ENCODE measurements around the gene PCDH1.

PCDH1 gene

GRCh38 chr5:141889282-141889871 is 11.2 kb upstream of the PCDH1 start:
- no peak overlapping the region for H2AFZ ChIP-seq (ENCODE audit: low read length)
- H3F3A ChIP-seq (ENCODE audit: insufficient read depth, low read length), result no peaks in the 10 kb centered on the region
- no peaks in the 10 kb centered on the region for H3K4me1 ChIP-seq (ENCODE audit: insufficient read depth, low read length, severe bottlenecking)
- H3K36me3 ChIP-seq (ENCODE audit: insufficient read depth, low read length), result no peaks in the 10 kb centered on the region
- no peak overlapping the region for H3K27ac ChIP-seq (ENCODE audit: low read depth, low read length, poor library complexity, severe bottlenecking)
- H3K4me3 ChIP-seq (ENCODE audit: low read depth, low read length, poor library complexity, severe bottlenecking), result no peak overlapping the region
- H4K20me1 ChIP-seq (ENCODE audit: insufficient read depth, low read length), result no peaks in the 10 kb centered on the region
- H3K27me3 ChIP-seq (ENCODE audit: insufficient read depth, low read length), result 0 out of 2 replicates have a peak, but pooled peaks cover under 1% of the 10 kb centered on the region
- H3K9me2 ChIP-seq (ENCODE audit: low read depth, low read length), result no peaks in the 10 kb centered on the region
- TF ChIP-seq CTCF (IDR thresholded peaks at IDR 0.05; ENCODE audit: low read length) (peak; percentile 53), EZH2 (IDR thresholded peaks at IDR 0.05; ENCODE audit: borderline replicate concordance, low read length) (no peak)
- no peak overlapping the region for H3K4me2 ChIP-seq (ENCODE audit: low read length)
- H3K9ac ChIP-seq (ENCODE audit: low read length), result no peak overlapping the region
- H3K9me3 ChIP-seq (ENCODE audit: low read length), result no peaks in the 10 kb centered on the region
- H3K79me2 ChIP-seq (ENCODE audit: insufficient read depth, low read length), result no peaks in the 10 kb centered on the region

GRCh38 chr5:141883892-141884318 is 5.7 kb upstream of the PCDH1 start:
- Histone ChIP-seq H3K79me2 (ENCODE audit: insufficient read depth, low read length) (no peaks in the 10 kb centered on the region), H3K9ac (ENCODE audit: low read length) (no peak overlapping the region), H2AFZ (ENCODE audit: low read length) (no peak overlapping the region), H3K4me3 (ENCODE audit: low read depth, low read length, poor library complexity, severe bottlenecking) (no peak overlapping the region), H3K9me3 (ENCODE audit: low read length) (no peaks in the 10 kb centered on the region), H3K27ac (ENCODE audit: low read depth, low read length, poor library complexity, severe bottlenecking) (no peak overlapping the region), H3K9me2 (ENCODE audit: low read depth, low read length) (no peaks in the 10 kb centered on the region), H3F3A (ENCODE audit: insufficient read depth, low read length) (no peaks in the 10 kb centered on the region), H4K20me1 (ENCODE audit: insufficient read depth, low read length) (no peaks in the 10 kb centered on the region), H3K36me3 (ENCODE audit: insufficient read depth, low read length) (no peaks in the 10 kb centered on the region), H3K27me3 (ENCODE audit: insufficient read depth, low read length) (peaks cover under 1% of the 10 kb centered on the region; the same call in 1 of the 2 replicates), H3K4me2 (ENCODE audit: low read length) (no peak overlapping the region), H3K4me1 (ENCODE audit: insufficient read depth, low read length, severe bottlenecking) (peaks cover 2% of the 10 kb centered on the region)
- no peak for TF ChIP-seq EZH2 (IDR thresholded peaks at IDR 0.05; ENCODE audit: borderline replicate concordance, low read length)
- TF ChIP-seq CTCF (IDR thresholded peaks at IDR 0.05; ENCODE audit: low read length), result no peak

- peaks cover 4% of the 10 kb centered on the region; the same call in 1 of the 2 replicates for H3K27me3 ChIP-seq (ENCODE audit: insufficient read depth, low read length)
- no peak overlapping the region for H3K4me2 ChIP-seq (ENCODE audit: low read length)
- no peaks in the 10 kb centered on the region for H3K79me2 ChIP-seq (ENCODE audit: insufficient read depth, low read length)
- H3K9me2 ChIP-seq (ENCODE audit: low read depth, low read length), result no peaks in the 10 kb centered on the region
- H3K4me3 ChIP-seq (ENCODE audit: low read depth, low read length, poor library complexity, severe bottlenecking), result no peak overlapping the region
- H3K27ac ChIP-seq (ENCODE audit: low read depth, low read length, poor library complexity, severe bottlenecking), result no peak overlapping the region
- no peak overlapping the region for H3K9ac ChIP-seq (ENCODE audit: low read length)
- no peaks in the 10 kb centered on the region for H3F3A ChIP-seq (ENCODE audit: insufficient read depth, low read length)
- H3K36me3 ChIP-seq (ENCODE audit: insufficient read depth, low read length), result no peaks in the 10 kb centered on the region
- TF ChIP-seq EZH2 (IDR thresholded peaks at IDR 0.05; ENCODE audit: borderline replicate concordance, low read length) (no peak), CTCF (IDR thresholded peaks at IDR 0.05; ENCODE audit: low read length) (no peak)
- H2AFZ ChIP-seq (ENCODE audit: low read length), result no peak overlapping the region
- H3K4me1 ChIP-seq (ENCODE audit: insufficient read depth, low read length, severe bottlenecking), result peaks cover 7% of the 10 kb centered on the region
- no peaks in the 10 kb centered on the region for H4K20me1 ChIP-seq (ENCODE audit: insufficient read depth, low read length)
- H3K9me3 ChIP-seq (ENCODE audit: low read length), result no peaks in the 10 kb centered on the region
These were observed 5.1 kb upstream of the PCDH1 start for GRCh38 chr5:141883184-141883891.

Data from OCI-LY1 (cell line).